ENCODE measurements around the gene MDFIC. TPM values are rescaled to one million over a fixed set of nuclear protein-coding genes. Genes with fewer than 3 reads are reported as not detected.
A peak's percentile ranks its signal among the peaks of the same experiment; 100 is the strongest.

MDFIC gene
- total RNA-seq, 6 donors from 2014 or later: 13.8 to 63.9 (median 31.8) TPM

DNA sequence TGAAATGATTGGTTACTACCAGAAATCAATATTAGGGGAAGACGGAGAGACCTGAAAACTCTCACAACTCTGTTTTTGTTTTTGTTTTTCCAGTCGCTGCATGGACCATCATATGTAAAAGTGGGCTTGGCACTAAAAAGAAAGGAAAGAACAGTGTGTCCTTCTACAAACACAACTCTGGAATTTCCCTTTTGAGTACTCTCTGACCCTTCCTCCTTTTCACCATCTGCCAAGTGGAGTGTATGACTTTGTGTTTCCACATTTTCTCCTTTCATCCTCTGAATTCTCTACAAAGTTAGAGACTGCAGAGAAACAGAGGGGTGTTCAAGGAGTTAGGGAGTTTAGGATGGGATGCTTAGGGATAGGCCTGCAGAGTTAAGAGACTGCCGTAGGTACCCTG lies 92.0 kb downstream of the MDFIC start:
- no peak for TF ChIP-seq EP300 (IDR thresholded peaks at IDR 0.05)
- TF ChIP-seq POLR2A (IDR thresholded peaks at IDR 0.05): no peak
- TF ChIP-seq CTCF (IDR thresholded peaks at IDR 0.05): no peak
- TF ChIP-seq POLR2AphosphoS5 (IDR thresholded peaks at IDR 0.05): no peak
- peaks cover 0 to 8% (median 0%) of the 10 kb centered on the region in 4 donors for H3K36me3 ChIP-seq
- ATAC-seq (ENCODE audit: low FRiP score in 2 of 2): no peak
- no peak overlapping the region for H3K4me3 ChIP-seq
- no peak overlapping the region for H3K27ac ChIP-seq
- no peaks in the 10 kb centered on the region for H3K9me3 ChIP-seq
- no peak for DNase-seq
- H3K4me1 ChIP-seq: peaks cover 13 to 27% (median 16%) of the 10 kb centered on the region in 4 donors
- 90 to 91% methylated on average over 3 of the region's 3 CpGs for WGBS, 2 donors
- no peaks in the 10 kb centered on the region for H3K27me3 ChIP-seq

DNA sequence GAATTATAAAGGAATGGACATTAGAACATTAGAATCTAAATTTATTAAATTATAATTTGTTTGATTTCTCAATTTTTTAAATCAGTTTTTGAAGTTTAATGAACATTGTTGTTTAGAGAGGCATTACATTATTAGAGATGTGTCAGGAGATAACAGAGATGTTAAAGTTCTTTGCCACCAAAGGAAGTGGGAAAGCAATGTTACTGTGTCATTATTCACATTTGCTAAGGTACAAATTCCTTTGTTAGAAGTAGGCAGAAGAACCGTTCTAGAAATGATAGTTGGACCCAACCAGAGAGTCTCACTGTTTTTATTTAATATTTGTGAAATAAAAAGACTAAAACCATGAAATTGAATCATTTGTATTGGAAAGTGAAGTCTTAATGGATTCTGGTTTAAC lies 92.9 kb downstream of the MDFIC start:
- Histone ChIP-seq H3K9me3 (no peaks in the 10 kb centered on the region), H3K27me3 (no peaks in the 10 kb centered on the region), H3K4me1 (peaks cover 5 to 18% (median 7%) of the 10 kb centered on the region in 4 donors), H3K36me3 (peaks cover 0 to 8% (median 0%) of the 10 kb centered on the region in 4 donors), H3K4me3 (no peak overlapping the region), H3K27ac (no peak overlapping the region)
- ATAC-seq (ENCODE audit: low FRiP score in 2 of 2) (no peak), DNase-seq (no peak)
- TF ChIP-seq EP300 (IDR thresholded peaks at IDR 0.05) (no peak), POLR2A (IDR thresholded peaks at IDR 0.05) (no peak), CTCF (IDR thresholded peaks at IDR 0.05) (no peak), POLR2AphosphoS5 (IDR thresholded peaks at IDR 0.05) (no peak)
- 67 to 68% methylated on average over 1 of the region's 1 CpG for WGBS, 2 donors

DNA sequence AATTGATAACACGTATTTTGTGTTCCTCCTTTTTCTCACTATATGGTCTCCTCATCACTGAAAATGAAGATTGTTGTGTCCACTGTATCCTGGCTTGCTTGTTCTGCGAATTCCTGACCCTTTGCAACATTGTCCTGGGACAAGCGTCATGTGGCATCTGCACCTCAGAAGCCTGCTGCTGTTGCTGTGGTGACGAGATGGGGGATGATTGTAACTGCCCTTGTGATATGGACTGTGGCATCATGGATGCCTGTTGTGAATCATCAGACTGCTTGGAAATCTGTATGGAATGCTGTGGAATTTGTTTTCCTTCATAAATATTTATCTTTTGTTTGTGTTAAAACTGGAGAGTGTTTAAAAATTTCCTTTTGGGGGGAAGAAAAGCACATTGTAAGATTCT lies 93.7 kb downstream of the MDFIC start:
- Histone ChIP-seq H3K27ac (no peak overlapping the region), H3K36me3 (peaks cover 0 to 8% (median 0%) of the 10 kb centered on the region in 4 donors), H3K4me3 (no peak overlapping the region), H3K4me1 (peaks cover 0 to 10% (median 5%) of the 10 kb centered on the region in 4 donors), H3K27me3 (no peaks in the 10 kb centered on the region), H3K9me3 (no peaks in the 10 kb centered on the region)
- ATAC-seq (ENCODE audit: low FRiP score in 2 of 2) (no peak), DNase-seq (no peak)
- no peak for TF ChIP-seq EP300 (IDR thresholded peaks at IDR 0.05)
- no peak for TF ChIP-seq POLR2A (IDR thresholded peaks at IDR 0.05)
- no peak for TF ChIP-seq CTCF (IDR thresholded peaks at IDR 0.05)
- TF ChIP-seq POLR2AphosphoS5 (IDR thresholded peaks at IDR 0.05): no peak
- 88 to 94% methylated on average over 4 of the region's 4 CpGs for WGBS, 2 donors

GRCh38 chr7:115019882-115020605 lies 98.2 kb downstream of the MDFIC start:
- no peaks in the 10 kb centered on the region for H3K9me3 ChIP-seq
- no peak overlapping the region for H3K4me3 ChIP-seq
- H3K36me3 ChIP-seq: peaks cover 0 to 8% (median 0%) of the 10 kb centered on the region in 4 donors
- DNase-seq (no peak), ATAC-seq (ENCODE audit: low FRiP score in 2 of 2) (peak in 1 of 2 donors; percentile 29)
- 62 to 64% methylated on average over 4 of the region's 4 CpGs for WGBS, 2 donors
- H3K27me3 ChIP-seq: no peaks in the 10 kb centered on the region
- no peak for TF ChIP-seq POLR2AphosphoS5 (IDR thresholded peaks at IDR 0.05)
- no peak for TF ChIP-seq EP300 (IDR thresholded peaks at IDR 0.05)
- no peak for TF ChIP-seq POLR2A (IDR thresholded peaks at IDR 0.05)
- TF ChIP-seq CTCF (IDR thresholded peaks at IDR 0.05): no peak
- H3K4me1 ChIP-seq: peaks cover 0 to 8% (median 0%) of the 10 kb centered on the region in 4 donors
- no peak overlapping the region for H3K27ac ChIP-seq

DNA sequence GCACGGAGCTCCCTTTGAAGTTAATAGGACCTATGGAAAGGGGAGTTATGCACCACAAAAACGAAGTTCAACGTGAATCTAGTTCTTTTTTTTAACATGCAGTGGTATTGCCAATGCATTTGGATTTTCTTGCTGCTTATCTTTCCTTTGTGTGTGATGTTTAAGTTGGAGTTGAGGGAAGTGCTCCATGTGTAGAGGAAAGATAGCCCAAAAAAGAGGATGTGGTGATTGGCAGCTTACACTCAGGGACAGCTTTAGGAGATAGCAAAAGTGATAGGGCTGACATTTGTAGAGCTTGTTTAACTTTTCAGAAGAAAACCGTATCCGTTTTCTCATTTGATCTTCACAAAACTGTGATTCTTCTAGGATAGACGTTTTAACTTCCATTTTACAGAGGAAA lies 101.3 kb downstream of the MDFIC start:
- Histone ChIP-seq H3K4me3 (no peak overlapping the region), H3K4me1 (peaks cover 0 to 8% (median 0%) of the 10 kb centered on the region in 4 donors), H3K9me3 (no peaks in the 10 kb centered on the region), H3K36me3 (no peaks in the 10 kb centered on the region), H3K27ac (no peak overlapping the region), H3K27me3 (no peaks in the 10 kb centered on the region)
- 52 to 56% methylated on average over 6 of the region's 6 CpGs for WGBS, 2 donors
- DNase-seq: no peak
- ATAC-seq (ENCODE audit: low FRiP score in 2 of 2): no peak
- TF ChIP-seq POLR2AphosphoS5 (IDR thresholded peaks at IDR 0.05) (no peak), POLR2A (IDR thresholded peaks at IDR 0.05) (no peak), EP300 (IDR thresholded peaks at IDR 0.05) (no peak), CTCF (IDR thresholded peaks at IDR 0.05) (no peak)

All from upper lobe of left lung (tissue), 6 donors.